Karpas-422 (cell line): ENCODE results near the gene HMCES. TPM values are rescaled to one million over a fixed set of nuclear protein-coding genes. Genes with fewer than 3 reads are reported as not detected.

Experiments
- DNase-seq: peaks from one replicate; pipeline ENCODE4 v3.0.0-alpha.2; 2015
- H2AFZ ChIP-seq: fragments of 200-600 bp; sonication (generic); 2 replicates; pipeline ENCODE4 v1.6.1; 2014; ENCODE audit warnings: antibody characterized with exemption, low read length, mixed read lengths
- H3K27ac ChIP-seq: fragments of 200-600 bp; sonication (generic); 2 replicates; pipeline ENCODE4 v1.5.1; 2014; ENCODE audit warnings: mild to moderate bottlenecking, low read length, moderate library complexity
- H3K27me3 ChIP-seq: fragments of 200-600 bp; sonication (generic); 2 replicates; pipeline ENCODE4 v1.6.1; 2014; ENCODE audit warnings: low read length, mixed read lengths
- H3K36me3 ChIP-seq: fragments of 200-600 bp; sonication (generic); 2 replicates; pipeline ENCODE4 v1.6.1; 2014; ENCODE audit warnings: low read length, mixed read lengths; ENCODE audit not compliant: insufficient read depth
- H3K4me1 ChIP-seq: fragments of 200-600 bp; sonication (generic); 2 replicates; pipeline ENCODE4 v1.6.1; 2014; ENCODE audit warnings: mild to moderate bottlenecking, low read length, mixed read lengths
- H3K4me2 ChIP-seq: fragments of 200-600 bp; sonication (generic); 2 replicates; pipeline ENCODE4 v1.6.1; 2014; ENCODE audit warnings: low read length, low read depth, mild to moderate bottlenecking; ENCODE audit not compliant: poor library complexity, severe bottlenecking
- H3K4me3 ChIP-seq: fragments of 200-600 bp; sonication (generic); 2 replicates; pipeline ENCODE4 v1.5.1; 2014; ENCODE audit warnings: mild to moderate bottlenecking, antibody characterized with exemption, low read length, mixed read lengths
- H3K79me2 ChIP-seq: fragments of 200-600 bp; sonication (generic); 2 replicates; pipeline ENCODE4 v1.6.1; 2014; ENCODE audit warnings: mild to moderate bottlenecking, low read length, mixed read lengths
- H3K9ac ChIP-seq: fragments of 200-600 bp; sonication (generic); 2 replicates; pipeline ENCODE4 v1.6.0; 2014; ENCODE audit warnings: low read length
- H3K9me2 ChIP-seq: fragments of 200-600 bp; sonication (generic), shearing (Covaris generic); replicated peaks from 2 replicates; pipeline ENCODE4 v1.6.0; 2014; ENCODE audit warnings: mild to moderate bottlenecking, low read length, moderate library complexity; ENCODE audit not compliant: insufficient read depth
- H3K9me3 ChIP-seq: fragments of 300-700, 200-600 bp; sonication (generic); 2 replicates; pipeline ENCODE4 v1.6.1; 2014; ENCODE audit warnings: low read length, mixed read lengths
- H4K20me1 ChIP-seq: fragments of 200-600 bp; sonication (generic); 2 replicates; pipeline ENCODE4 v1.6.1; 2014; ENCODE audit warnings: mild to moderate bottlenecking, antibody characterized with exemption, low read length, low read depth; ENCODE audit not compliant: insufficient read depth
- small RNA-seq: library from RNA; depleted of rRNA; stranded (forward); fragments of <200 nt; gene quantifications from one replicate; pipeline ENCODE3, GENCODE V24; 2014
- total RNA-seq: library from RNA; depleted of rRNA; stranded (reverse); fragments of >200 nt; shearing (Covaris generic); gene quantifications from 2 replicates; pipeline ENCODE4 v1.2.3, GENCODE V29; 2014; ENCODE audit warnings: low replicate concordance; rRNA removed

HMCES gene
- total RNA-seq, 1 experiment from 2014 or later = 169 TPM

- H3K4me1 ChIP-seq = no peaks in the 10 kb centered on the region
- no peaks in the 10 kb centered on the region for H4K20me1 ChIP-seq
- DNase-seq = no peak
- no peak overlapping the region for H2AFZ ChIP-seq
- H3K9me2 ChIP-seq = no peaks in the 10 kb centered on the region
- no peak overlapping the region for H3K4me2 ChIP-seq
- no peaks in the 10 kb centered on the region for H3K36me3 ChIP-seq
- H3K27me3 ChIP-seq = no peaks in the 10 kb centered on the region
- no peak overlapping the region for H3K9ac ChIP-seq
- no peak overlapping the region for H3K4me3 ChIP-seq
- H3K9me3 ChIP-seq = no peaks in the 10 kb centered on the region
- no peaks in the 10 kb centered on the region for H3K79me2 ChIP-seq
- H3K27ac ChIP-seq = no peak overlapping the region
Observed at GRCh38 chr3:129349791-129350190, 71.1 kb downstream of the HMCES start.

GRCh38 chr3:129352045-129352444, 73.4 kb downstream of the HMCES start:
- Histone ChIP-seq H3K9me2 (no peaks in the 10 kb centered on the region), H3K9ac (no peak overlapping the region), H3K79me2 (no peaks in the 10 kb centered on the region), H3K4me2 (no peak overlapping the region), H3K9me3 (no peaks in the 10 kb centered on the region), H3K27ac (no peak overlapping the region), H3K36me3 (no peaks in the 10 kb centered on the region), H4K20me1 (no peaks in the 10 kb centered on the region), H2AFZ (no peak overlapping the region), H3K4me3 (no peak overlapping the region), H3K4me1 (no peaks in the 10 kb centered on the region), H3K27me3 (no peaks in the 10 kb centered on the region)
- peak; percentile 62 for DNase-seq

GRCh38 chr3:129352650-129353588, 74.2 kb downstream of the HMCES start:
- Histone ChIP-seq H3K27ac (no peak overlapping the region), H3K27me3 (no peaks in the 10 kb centered on the region), H3K36me3 (no peaks in the 10 kb centered on the region), H3K4me3 (no peak overlapping the region), H3K79me2 (no peaks in the 10 kb centered on the region), H2AFZ (no peak overlapping the region), H4K20me1 (no peaks in the 10 kb centered on the region), H3K9me3 (no peaks in the 10 kb centered on the region), H3K9me2 (no peaks in the 10 kb centered on the region), H3K4me2 (no peak overlapping the region), H3K4me1 (no peaks in the 10 kb centered on the region), H3K9ac (no peak overlapping the region)
- no peak for DNase-seq

GRCh38 chr3:129353589-129353941, 74.9 kb downstream of the HMCES start:
- no peaks in the 10 kb centered on the region for H3K27me3 ChIP-seq
- no peaks in the 10 kb centered on the region for H3K4me1 ChIP-seq
- DNase-seq = no peak

More at GRCh38 chr3:129353589-129353941, 74.9 kb downstream of the HMCES start:
- Histone ChIP-seq H2AFZ (no peak overlapping the region), H3K9me2 (no peaks in the 10 kb centered on the region), H3K9me3 (no peaks in the 10 kb centered on the region), H3K36me3 (no peaks in the 10 kb centered on the region), H3K4me3 (no peak overlapping the region), H3K27ac (no peak overlapping the region), H3K9ac (no peak overlapping the region), H3K79me2 (no peaks in the 10 kb centered on the region), H4K20me1 (no peaks in the 10 kb centered on the region), H3K4me2 (no peak overlapping the region)

Small RNA genes lying within 50 kb of the gene (small RNA-seq; reads per million reads assigned to genes)
- gene MIR6826 = not detected

Other genes with a start within 250 kb of the HMCES start
- not detected in 2 replicates for gene GP9, start 218.1 kb upstream of the HMCES start, total RNA-seq
- 0.72 TPM in 1 of 2 replicates, not detected in the other for gene RAB43, start 157.1 kb upstream of the HMCES start, total RNA-seq
- gene ISY1, start 117.8 kb upstream of the HMCES start, total RNA-seq = 23.1 and 29.9 TPM in 2 replicates
- gene CNBP, start 95.0 kb upstream of the HMCES start, total RNA-seq = 276 and 277 TPM in 2 replicates
- 88.1 and 108 TPM in 2 replicates for gene COPG1, start 29.3 kb upstream of the HMCES start, total RNA-seq
- 0.04 TPM in 1 of 2 replicates, not detected in the other for gene EFCAB12, start 149.8 kb downstream of the HMCES start, total RNA-seq
- 51.9 and 130 TPM in 2 replicates for gene MBD4, start 161.1 kb downstream of the HMCES start, total RNA-seq
- gene IFT122, start 161.4 kb downstream of the HMCES start, total RNA-seq = 4.7 and 6.6 TPM in 2 replicates
- not detected in 2 replicates for gene RHO, start 249.8 kb downstream of the HMCES start, total RNA-seq